GM19351 (cell line): Measurements from ENCODE around the gene ANTXR2.
"Not testable (repeated sequence)": the region's sequence is repeated elsewhere in the genome, so short reads cannot be mapped to it uniquely, and the experiment has no call there.

Source experiments
- ATAC-seq: cut with Tn5 transposase; IDR thresholded peaks from one replicate; pipeline ENCODE4 v1.9.1; 2021; ENCODE audit warnings: mild to moderate bottlenecking, moderate library complexity; ENCODE audit not compliant: unreplicated experiment

The ANTXR2 gene

DNA sequence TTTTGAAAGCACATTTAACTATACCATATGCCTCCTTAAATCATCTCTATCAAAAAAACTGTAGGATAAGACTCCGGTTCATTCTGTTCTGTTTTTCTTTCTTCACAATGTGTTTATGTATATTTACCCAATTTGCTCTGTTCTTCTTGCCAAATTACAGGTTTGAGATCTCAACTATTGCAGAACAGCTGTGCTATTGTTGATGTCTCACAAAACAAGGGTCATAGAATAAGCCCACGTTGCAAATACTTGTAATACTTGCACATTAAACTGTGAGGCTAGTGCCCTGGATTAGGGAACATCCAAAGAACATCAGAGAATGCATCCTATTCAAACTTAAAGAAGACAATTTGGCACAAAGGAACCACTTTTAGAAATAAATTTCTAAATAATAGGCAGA lies 45.4 kb downstream of the ANTXR2 start:
- ATAC-seq = no peak

DNA sequence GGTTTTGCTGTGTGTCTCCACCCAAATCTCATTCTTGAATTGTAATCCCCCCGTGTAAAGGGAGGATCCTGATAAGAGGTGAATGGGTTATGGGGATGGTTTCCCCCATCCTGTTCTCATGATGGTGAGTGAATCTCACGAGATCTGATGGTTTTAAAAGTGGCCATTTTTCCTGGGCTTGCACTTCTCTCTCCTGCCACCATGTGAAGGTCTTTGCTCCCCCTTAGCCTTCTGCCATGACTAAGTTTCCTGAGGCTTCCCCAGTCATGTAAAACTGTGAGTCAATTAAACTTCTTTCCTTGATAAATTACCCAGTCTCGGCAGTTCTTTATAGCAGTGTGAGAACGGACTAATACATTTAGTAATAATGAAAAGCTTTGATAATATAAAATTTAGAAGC lies 46.9 kb downstream of the ANTXR2 start:
- no peak for ATAC-seq

DNA sequence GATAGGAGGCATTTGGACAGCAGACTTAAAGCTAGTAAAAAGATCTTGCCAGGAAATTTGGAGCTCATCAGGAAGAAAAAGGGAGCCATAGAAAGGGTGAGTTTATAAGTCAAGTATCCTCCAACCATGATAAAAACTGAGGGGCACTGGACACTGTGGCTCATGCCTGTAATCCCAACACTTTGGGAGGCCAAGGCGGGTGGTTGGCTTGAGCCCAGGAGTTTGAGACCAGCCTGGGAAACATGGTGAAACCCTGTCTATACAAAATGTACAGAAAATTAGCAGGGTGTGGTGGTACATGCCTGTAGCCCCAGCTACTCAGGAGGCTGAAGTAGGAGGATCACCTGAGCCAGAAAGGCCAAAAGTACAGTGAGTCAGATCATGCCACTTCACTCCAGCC lies 48.7 kb downstream of the ANTXR2 start:
- ATAC-seq = no peak

DNA sequence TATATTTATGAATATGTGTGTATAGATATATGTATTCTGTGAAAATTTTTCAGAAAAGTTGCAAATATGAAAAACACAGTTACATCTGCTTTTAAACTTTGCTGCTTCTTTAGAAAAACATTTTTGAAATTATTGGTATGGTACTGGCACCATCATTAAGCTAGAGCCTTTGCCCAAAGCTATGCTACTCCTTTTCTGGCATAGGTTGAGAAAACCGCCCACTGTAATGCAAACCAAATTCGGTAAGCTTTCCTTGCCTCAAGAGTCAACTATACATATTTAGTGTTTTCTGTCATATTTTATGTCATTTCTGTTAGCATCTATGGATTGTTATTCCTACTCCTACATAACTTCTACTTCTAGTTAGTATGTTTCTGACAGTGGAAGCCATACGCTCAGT lies 50.7 kb downstream of the ANTXR2 start:
- no peak for ATAC-seq

DNA sequence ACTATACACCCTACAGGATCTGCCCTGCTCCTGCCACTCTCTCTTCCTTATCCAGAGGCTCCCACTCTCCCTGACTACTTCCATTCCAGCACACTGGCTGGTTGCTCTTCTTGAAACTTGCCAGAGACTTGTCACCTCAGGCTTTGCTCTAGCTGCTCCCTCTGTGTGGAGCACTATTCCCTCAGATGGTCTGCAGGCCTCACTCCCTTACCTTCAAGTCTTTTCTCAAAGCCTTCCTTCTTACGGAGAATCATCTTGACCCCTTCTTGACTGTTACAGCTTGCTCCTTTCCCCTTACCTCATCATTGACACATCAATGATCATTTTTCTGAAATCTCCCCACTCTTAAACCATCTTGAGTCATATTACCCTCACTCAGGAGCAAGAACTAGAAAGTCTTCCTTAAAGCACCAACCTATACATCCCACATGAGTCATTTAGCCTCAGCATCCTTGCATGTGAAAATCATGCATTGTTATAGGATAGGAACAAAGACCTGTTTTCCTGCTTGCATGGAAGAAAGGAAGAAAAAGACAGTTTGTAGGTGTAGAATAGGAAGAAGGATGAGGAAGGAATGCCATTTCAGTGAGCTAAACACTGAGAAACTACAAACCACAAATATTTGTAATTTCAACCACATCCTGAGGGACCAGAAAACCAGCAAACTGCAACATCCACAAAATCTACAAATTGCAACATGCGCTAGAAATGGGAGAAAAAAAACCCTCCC lies 55.7 kb downstream of the ANTXR2 start:
- peak; percentile 51 for ATAC-seq

DNA sequence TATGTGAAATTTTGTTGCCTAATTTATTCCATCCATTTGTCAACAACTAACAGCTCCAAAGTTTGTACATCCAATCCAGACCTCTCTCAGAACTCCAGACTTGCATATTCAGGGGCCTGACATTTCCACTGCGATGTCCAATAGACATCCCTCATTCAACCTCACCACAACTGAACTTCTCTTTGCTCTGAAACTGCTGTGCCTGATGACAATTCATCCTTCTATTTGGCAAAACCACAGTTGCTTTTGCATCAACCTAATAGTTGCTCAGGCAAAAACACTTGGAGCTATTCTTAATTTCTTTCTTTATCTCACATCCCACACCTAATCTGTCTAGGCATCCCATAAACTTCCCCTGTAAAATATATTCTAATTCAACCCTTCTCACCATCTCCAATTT lies 56.5 kb downstream of the ANTXR2 start:
- no peak for ATAC-seq

DNA sequence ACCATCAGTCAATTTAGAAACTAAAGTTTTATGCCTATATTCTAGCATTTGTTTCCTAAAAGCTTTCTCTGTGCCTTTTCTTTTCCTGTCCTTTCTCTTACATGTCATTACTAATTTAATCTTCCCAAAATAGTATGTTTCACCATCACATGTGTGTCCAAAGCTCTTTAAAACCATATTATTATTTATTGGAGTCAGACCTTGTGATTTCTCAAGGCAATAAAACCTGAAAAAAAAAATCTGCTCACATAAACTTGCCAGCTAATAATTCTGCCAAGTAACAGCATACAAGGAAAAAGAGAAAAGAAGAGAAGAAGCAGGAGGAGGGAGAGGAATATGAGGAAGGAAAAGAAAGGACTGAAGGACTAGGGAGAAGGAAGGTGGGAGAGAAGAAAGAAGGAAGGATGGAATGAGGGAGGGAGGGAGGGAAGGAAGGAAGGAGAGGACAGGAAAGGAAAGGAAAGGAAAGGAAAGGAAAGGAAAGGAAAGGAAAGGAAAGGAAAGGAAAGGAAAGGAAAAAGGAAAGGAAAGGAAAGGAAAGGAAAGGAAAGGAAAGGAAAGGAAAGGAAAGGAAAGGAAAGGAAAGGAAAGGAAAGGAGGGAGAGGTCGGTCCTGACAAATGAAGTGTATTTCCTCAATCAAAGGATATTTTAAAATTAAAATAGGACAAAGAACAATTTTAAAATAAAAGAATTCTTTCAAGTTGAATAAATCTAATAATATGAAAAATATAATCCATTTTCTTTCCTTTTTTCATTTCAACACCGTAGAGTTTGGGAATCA lies 57.4 kb downstream of the ANTXR2 start:
- no peak for ATAC-seq

DNA sequence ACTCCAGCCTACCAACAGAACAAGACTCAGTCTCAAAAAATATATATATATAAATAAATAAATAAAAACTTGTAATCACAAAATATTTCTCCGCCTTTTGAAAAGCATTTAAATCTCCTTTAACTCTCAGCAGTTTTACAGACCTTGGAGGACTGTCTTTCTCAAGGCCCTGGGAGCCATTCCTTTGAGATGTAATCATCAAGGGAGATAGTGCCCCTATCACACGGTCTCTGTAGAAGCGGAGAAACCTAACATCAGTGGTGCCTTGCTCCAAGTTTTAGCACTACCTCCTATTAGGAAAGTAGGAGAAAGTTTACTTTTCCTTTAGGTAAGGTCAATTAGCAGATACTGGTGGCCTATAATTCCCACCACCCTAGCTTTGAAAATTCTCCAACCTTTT lies 58.5 kb downstream of the ANTXR2 start:
- no peak for ATAC-seq

DNA sequence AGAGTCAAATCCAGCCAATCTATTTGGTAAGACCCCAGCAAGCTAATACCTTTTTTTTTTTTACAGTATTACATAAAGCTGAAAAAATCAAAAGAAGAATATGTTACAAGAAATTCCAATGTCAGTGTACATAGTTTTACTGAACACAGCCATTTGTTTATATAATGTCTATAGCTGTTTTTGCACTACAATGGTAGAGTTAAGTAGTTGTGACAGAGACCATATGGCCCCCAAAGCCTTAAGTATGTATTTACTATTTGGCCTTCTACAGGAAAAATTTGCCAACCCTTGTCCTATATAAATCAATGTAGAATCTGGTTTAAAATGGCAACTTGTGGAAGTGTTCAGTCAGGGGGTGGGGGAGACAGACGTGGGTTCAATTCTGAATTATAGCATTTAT lies 60.7 kb downstream of the ANTXR2 start:
- no peak for ATAC-seq

DNA sequence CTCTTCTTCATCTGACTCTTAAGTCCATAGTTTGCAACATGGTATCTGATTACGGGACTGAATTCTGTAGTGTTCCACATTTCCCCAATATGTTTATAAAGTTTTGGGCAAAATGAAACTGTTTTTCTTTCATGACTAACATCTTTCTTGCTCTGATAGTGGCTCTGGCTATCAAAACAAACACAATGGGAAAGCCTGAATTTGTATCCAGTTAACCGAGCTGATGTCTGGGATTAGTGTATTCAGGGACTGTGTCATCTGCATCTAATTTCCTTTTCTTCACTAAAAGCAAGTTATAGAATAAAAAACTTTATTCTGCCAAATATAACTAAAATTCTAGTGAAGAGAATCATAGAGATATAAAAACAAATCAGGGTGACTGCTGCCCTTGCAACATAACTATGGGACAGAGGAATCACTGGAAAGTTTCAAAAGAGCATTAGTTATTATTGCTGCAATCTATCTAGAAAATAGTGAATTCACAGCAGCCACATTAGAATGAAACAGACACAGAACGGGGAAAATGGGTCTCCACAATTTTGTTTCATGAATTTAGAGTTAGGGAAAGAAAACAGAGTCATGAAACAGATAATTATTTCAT lies 61.3 kb downstream of the ANTXR2 start:
- no peak for ATAC-seq

DNA sequence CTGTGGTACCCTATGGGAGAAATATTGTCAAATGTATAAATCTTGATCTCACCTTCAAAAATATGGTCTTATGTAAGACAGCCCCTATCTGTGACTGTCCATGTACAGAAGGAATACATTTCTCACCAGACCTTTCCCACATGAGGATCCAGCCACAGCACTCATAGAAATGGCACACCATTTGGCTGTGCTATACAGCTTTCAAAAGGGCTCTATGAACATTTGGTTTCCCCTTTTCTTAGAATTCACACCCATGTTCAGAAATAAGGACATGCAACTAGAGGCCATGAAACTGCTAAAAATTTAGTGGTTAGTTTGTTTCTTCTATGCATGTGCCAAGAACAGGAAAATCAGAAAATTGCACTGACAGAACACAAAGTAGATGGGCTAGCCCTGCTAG lies 62.7 kb downstream of the ANTXR2 start:
- no peak for ATAC-seq

DNA sequence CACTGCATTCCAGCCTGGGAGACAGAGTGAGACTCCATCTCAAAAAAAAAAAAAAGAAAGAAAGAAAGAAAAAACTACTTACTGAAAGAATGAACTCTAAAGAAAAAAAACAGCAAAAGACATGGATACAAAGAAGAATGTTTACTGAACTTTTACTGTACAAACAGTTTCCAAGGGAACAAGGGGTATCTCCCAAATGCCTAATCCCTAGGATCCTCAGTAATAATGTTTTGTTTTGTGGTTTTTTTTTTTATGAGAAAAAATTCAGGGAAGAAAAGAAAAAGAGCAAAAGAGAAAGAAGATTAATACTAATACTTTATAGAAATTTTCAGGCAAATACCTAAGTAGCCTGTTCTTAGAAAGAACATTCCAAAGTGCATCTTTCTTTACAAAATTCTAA lies 63.2 kb downstream of the ANTXR2 start:
- ATAC-seq = no peak

DNA sequence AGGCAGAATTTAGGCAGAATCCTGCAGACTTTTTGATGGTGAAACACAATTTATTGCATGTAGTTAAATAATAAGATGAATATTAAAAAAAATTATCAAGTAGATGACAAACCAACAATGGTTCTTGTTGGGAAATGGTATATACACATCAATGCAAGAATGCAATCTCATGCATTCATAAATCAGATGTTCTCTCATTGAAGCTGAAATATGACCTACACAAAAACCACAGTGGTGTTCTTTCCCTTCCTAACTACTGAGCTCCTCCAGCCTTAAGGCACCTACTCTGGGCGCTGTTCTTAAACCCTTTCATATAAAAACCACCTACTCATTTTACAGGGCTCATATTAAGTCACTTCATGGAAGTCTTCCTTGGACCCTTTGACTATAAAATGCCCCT lies 64.1 kb downstream of the ANTXR2 start:
- no peak for ATAC-seq

DNA sequence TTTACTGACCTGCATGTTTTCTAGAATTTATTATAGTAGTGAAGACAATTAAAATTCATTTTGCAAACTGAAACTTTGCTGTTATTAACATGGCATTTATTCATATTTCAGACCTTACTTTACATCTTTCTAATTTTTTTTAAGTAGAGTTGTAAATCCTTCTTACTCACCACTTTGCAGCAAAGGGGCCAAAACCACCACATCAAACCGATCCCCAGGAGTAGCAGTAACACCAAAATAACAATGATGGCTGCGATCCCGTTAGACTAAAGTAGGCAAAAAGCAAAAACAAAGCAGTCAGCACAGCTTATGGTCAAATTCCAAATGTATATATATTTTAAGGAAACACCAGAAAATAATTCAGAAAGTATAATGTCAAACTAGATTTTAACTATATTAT lies 64.7 kb downstream of the ANTXR2 start:
- no peak for ATAC-seq

DNA sequence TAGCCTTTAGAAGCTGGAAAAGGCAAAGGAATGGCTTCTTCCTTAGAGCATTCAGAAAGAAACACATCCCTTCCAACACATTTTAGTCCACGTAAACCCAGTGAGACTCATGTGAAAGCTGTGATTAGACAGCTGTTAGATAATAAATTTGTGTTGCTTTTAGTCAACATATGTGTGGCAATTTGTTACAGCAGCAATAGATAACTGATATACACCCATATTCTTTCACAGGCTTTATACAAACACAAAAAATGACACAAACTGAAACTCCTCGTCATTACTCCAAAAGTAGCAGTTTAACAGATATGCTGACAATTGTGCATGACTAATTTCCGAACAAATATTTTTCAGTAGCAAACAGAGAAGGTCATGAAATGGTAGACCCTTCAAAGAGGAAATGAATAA lies 65.3 kb downstream of the ANTXR2 start:
- ATAC-seq = peak; percentile 86

DNA sequence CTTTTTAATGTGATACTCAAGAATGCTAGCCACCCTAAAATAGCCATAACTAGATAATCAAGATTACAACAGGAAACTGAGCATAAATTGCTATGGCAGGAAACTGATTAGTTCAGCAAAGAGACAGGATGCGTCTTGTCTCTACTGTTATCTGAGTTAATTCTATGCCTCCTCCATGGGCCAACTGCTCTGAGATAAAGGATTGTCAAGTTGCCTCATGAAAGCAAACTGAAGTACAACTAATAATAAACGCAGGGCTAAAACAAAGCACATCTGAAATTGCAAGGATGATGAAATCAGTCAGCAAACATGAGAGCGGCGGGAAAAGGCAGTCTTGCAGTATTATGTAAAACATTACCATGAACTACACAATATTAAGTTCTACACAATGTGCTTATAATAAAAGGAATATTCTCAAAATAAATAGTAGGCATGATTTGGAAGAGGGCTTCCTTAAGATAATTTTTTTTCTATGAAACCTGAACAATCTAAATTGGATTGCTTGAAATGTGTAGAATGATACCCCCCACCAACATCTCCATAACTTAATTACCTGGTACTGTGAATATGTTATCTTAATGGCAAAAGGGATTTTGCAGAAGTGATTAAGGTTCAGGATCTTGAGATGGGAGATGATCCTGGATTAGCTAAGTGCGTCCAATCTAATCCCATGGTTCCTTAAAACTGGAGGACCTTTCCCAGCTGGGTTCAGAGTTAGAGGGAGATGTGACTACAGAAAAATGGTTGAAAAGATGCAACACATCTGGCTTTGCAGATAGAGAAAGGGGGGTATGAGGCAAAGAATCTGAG lies 65.9 kb downstream of the ANTXR2 start:
- no peak for ATAC-seq

DNA sequence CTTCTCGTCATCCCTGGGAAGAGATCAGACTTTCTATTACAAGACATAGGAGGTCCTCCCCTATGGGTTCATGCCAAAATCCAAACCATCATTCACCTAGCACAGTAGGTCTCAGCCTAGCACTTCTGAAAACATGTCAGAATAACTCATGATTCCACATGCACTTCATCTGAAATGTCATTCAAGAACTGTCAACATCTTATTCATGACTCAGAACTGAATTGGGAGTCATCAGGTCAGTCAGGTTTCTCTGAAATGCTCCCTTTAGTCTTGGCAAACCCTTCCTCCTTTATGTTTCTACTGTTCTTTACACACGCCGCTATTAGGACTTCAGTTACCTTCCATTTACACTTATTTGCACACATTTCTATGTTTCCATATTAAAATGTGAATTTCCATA lies 67.2 kb downstream of the ANTXR2 start:
- ATAC-seq = no peak

DNA sequence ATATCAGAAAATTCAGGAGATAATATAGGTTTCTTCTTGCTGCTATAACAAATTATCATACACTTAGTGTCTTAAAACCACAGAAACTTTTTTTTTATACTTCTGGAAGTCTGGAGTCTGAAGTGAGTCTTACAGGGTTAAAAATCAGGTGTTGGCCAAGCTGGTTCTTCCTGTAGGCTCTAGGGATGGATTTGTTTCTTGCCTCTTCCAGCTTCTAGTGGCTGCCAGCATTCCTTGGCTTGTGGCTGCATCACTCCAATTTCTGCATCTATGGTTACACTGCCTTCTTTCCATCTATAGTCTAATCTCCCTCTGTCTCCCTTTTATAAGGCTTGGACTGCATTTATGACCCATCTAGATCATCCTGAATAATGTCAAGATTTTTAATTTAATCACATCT lies 68.7 kb downstream of the ANTXR2 start:
- ATAC-seq = no peak

DNA sequence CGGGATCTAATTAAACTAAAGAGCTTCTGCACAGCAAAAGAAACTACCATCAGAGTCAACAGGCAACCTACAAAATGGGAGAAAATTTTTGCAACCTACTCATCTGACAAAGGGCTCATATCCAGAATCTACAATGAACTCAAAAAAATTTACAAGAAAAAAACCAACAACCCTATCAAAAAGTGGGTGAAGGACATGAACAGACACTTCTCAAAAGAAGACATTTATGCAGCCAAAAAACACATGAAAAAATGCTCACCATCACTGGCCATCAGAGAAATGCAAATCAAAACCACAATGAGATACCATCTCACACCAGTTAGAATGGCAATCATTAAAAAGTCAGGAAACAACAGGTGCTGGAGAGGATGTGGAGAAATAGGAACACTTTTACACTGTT lies 70.5 kb downstream of the ANTXR2 start:
- not testable (repeated sequence) for ATAC-seq

DNA sequence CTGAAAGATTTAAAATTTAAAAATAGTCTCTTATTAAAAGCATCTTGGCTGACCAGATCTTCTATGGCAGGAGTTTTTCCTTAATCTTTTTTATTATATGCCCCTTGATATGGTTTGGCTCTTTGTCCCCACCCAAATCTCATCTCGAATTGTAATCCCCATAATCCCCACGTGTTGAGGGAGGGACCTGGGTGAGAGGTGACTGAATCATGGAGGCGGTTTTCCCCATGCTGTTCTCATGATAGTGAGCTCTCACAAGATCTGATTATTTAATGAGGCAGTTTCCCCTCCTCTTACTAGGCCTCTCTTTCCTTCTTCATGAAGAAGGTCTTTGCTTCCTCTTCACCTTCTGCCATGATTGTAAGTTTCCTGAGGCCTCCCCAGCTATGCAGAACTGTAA lies 74.0 kb downstream of the ANTXR2 start:
- not testable (repeated sequence) for ATAC-seq

DNA sequence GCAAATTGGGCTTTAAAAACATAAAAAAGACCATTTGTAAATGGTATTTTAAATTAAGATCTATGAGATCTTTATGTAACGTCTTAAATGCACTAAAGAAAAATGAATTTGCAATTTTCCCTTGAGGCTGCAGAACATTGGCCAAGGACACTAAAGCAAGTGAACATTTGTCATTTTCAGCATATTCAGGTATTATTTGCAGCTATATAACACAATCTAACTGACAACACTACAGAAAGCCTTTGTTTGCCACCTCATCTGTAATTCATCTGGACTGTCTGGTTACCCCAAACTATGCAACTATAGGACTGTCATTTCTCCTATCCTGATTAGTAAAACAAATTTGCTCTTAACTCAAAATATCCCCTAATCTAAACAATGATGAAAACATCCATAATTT lies 74.8 kb downstream of the ANTXR2 start:
- ATAC-seq = no peak
